Transverse colon (tissue), 4 donors: Measurements from ENCODE around the gene CHN1. TPM values are rescaled to one million over a fixed set of nuclear protein-coding genes. Genes with fewer than 3 reads are reported as not detected.

ENCODE experiments used
- DNase-seq: peaks from one replicate; pipeline ENCODE4 v3.0.0-alpha.2; 2019
- H3K27ac ChIP-seq, 4 donors: fragments of 200-600 bp; sonication (generic); 2 replicates each; pipeline ENCODE4 v1.5.1; 2016 to 2018; ENCODE audit warnings: inconsistent platforms in 4 of 4
- H3K27me3 ChIP-seq: fragments of 200-600 bp; sonication (generic); 2 replicates; pipeline ENCODE4 v1.5.1; 2017; ENCODE audit warnings: inconsistent platforms
- H3K36me3 ChIP-seq, 4 donors: fragments of 200-600 bp; sonication (generic); 2 replicates each; pipeline ENCODE4 v1.5.1; 2017 to 2019; ENCODE audit warnings: inconsistent platforms in 4 of 4
- H3K4me1 ChIP-seq, 4 donors: fragments of 200-600 bp; sonication (generic); 2 replicates each; pipeline ENCODE4 v1.5.1; 2017 to 2020; ENCODE audit warnings: inconsistent platforms in 4 of 4
- H3K4me3 ChIP-seq, 4 donors: fragments of 200-600 bp; sonication (generic); 1 replicate in 1 of 4; 2 replicates in 3 of 4; pipeline versions ENCODE4 v1.5.1 to v1.6.1; 2017 to 2019; ENCODE audit warnings: inconsistent platforms in 4 of 4
- H3K9me3 ChIP-seq, 2 donors: fragments of 200-600 bp; sonication (generic); 2 replicates each; pipeline ENCODE4 v1.5.1; 2017 to 2019; ENCODE audit warnings: inconsistent platforms in 2 of 2
- EP300 ChIP-seq: sonication (generic); formaldehyde crosslinking; IDR thresholded peaks from one replicate; pipeline ENCODE4 v1.6.1; 2017; ENCODE audit warnings: antibody characterized with exemption, low read depth
- POLR2A ChIP-seq: fragments of 450-650 bp; IDR thresholded peaks from one replicate; pipeline ENCODE4 v1.6.1; 2016; ENCODE audit warnings: antibody characterized with exemption, mild to moderate bottlenecking, moderate library complexity
- POLR2AphosphoS5 ChIP-seq, 3 donors: sonication (generic); formaldehyde crosslinking; IDR thresholded peaks; one replicate each; pipeline ENCODE4 v1.6.1; 2016; ENCODE audit warnings: antibody characterized with exemption in 3 of 3
- WGBS, 2 donors: methylation state at CpG; one replicate each; pipeline ENCODE4 v1.1.5; 2018; ENCODE audit warnings: low coverage in 1 of 2; 5-methylcytosine and 5-hydroxymethylcytosine counted together
- in situ Hi-C, 4 donors: fragments of 200-750 bp; cut with MboI; loops; one replicate each; pipeline versions ENCODE4 v1.15.0 to v1.15.1; 2017; ENCODE audit warnings: low sequenced_read_pairs in 3 of 4, low pct_ligation_motif_present in 1 of 4, low pct_unique_long_range_greater_than_20kb in 1 of 4
- intact Hi-C: fragments of 100-400 bp; cut with DNase I; formaldehyde crosslinking; loops from one replicate; pipeline ENCODE4 v1.15.1; 2023; ENCODE audit warnings: low total_unique reads
- total RNA-seq, 4 donors: library from RNA; depleted of rRNA; stranded (reverse); fragments of >200 nt; gene quantifications; one replicate each; pipeline ENCODE4 v1.1.0, GENCODE V29; 2016
- TF ChIP-seq, protein P1 (sequence below), 5 experiments: fragments of 200-600 bp in 3 of 5; fragments of 450-650 bp in 2 of 5; sonication (generic) in 3 of 5; IDR thresholded peaks; 1 replicate in 2 of 5; 2 replicates in 3 of 5; pipeline ENCODE4 v1.5.1; 2016 to 2017; ENCODE audit warnings: antibody characterized with exemption in 5 of 5, inconsistent platforms in 3 of 5, mild to moderate bottlenecking in 2 of 5, moderate library complexity in 1 of 5

The CHN1 gene
- total RNA-seq, 4 donors from 2014 or later: 1.6 to 3.2 (median 3.0) TPM; not detected in 1

DNA sequence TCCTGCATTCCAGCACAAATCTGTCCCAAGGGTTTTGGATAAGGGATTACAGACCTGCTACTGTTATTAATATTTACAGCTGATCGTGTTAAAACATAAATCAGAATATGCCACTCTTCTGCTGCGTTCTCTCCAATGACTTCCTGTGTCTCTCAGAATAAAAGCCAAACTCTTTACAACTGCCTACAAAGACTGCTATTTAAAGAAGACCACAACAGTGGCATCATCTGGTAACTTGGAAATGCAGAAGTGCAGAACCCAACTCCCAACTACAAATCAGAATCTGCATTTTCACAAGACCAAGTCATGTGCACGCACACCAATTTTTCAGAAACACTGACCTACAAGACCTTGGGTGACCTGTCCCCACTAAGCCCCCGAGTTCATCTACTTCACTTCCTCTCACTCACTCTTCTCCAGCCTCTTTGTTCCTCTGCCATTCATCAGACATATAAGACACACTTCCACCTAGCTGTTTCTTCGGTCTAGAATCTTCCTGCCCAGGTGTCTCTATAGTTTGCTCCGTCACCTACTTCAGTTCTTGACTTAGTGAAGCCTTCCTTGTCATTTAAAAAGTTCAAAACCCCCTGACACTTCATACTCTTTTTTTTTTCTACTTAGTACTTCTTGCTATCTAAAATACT is 36.0 kb downstream of the CHN1 start:
- 72 to 78% methylated on average over 6 of the region's 6 CpGs for WGBS, 2 donors

DNA sequence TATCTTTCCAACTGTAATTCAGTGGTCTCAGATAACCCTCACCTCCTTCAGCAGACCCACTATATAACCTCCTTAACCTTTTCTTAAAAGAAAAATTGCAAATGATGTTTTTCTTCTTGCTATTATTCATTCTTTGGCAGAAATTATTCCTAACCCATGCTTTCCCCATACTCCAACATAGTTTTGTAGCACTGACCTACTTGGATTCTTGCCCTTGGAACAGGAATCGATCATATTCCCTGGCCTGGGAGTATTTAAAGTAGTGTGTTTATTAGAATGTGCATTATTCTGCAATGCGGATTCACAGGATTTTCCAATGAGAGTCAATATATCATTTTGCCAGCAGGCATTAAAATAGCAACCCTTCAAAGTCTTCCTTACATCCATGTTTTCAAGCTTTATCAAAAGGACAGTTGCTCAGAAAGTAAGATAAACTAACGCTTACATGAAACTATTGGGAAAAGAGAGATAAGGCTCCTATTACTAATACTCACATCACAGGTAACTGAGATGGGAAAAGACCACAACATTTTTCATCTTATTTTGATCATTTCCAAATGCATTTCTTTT is 37.4 kb downstream of the CHN1 start:
- WGBS, 2 donors: 55 to 68% methylated on average over 3 of the region's 3 CpGs
- Histone ChIP-seq H3K4me1 (peaks cover 0 to 14% (median 9%) of the 10 kb centered on the region in 4 donors), H3K36me3 (no peaks in the 10 kb centered on the region), H3K4me3 (no peak overlapping the region), H3K9me3 (no peaks in the 10 kb centered on the region), H3K27ac (no peak overlapping the region), H3K27me3 (no peaks in the 10 kb centered on the region)
- TF ChIP-seq EP300: no peak
- no peak for TF ChIP-seq POLR2AphosphoS5 (IDR thresholded peaks at IDR 0.05)
- TF ChIP-seq, protein P1, sequence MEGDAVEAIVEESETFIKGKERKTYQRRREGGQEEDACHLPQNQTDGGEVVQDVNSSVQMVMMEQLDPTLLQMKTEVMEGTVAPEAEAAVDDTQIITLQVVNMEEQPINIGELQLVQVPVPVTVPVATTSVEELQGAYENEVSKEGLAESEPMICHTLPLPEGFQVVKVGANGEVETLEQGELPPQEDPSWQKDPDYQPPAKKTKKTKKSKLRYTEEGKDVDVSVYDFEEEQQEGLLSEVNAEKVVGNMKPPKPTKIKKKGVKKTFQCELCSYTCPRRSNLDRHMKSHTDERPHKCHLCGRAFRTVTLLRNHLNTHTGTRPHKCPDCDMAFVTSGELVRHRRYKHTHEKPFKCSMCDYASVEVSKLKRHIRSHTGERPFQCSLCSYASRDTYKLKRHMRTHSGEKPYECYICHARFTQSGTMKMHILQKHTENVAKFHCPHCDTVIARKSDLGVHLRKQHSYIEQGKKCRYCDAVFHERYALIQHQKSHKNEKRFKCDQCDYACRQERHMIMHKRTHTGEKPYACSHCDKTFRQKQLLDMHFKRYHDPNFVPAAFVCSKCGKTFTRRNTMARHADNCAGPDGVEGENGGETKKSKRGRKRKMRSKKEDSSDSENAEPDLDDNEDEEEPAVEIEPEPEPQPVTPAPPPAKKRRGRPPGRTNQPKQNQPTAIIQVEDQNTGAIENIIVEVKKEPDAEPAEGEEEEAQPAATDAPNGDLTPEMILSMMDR (IDR thresholded peaks at IDR 0.05): no peak
- no peak for TF ChIP-seq POLR2A
- in situ Hi-C loops (no loop called here), intact Hi-C loops (no loop called here)
- no peak for DNase-seq

More for the DNA sequence above, 36.0 kb downstream of the CHN1 start:
- Histone ChIP-seq H3K9me3 (no peaks in the 10 kb centered on the region), H3K27ac (no peak overlapping the region), H3K36me3 (no peaks in the 10 kb centered on the region), H3K4me1 (peaks cover 0 to 21% (median 14%) of the 10 kb centered on the region in 4 donors), H3K27me3 (no peaks in the 10 kb centered on the region), H3K4me3 (no peak overlapping the region)
- no peak for DNase-seq
- TF ChIP-seq EP300 (no peak), POLR2AphosphoS5 (IDR thresholded peaks at IDR 0.05) (no peak), POLR2A (no peak)
- TF ChIP-seq, protein P1 (IDR thresholded peaks at IDR 0.05): no peak
- intact Hi-C loops (no loop called here), in situ Hi-C loops (no loop called here)

DNA sequence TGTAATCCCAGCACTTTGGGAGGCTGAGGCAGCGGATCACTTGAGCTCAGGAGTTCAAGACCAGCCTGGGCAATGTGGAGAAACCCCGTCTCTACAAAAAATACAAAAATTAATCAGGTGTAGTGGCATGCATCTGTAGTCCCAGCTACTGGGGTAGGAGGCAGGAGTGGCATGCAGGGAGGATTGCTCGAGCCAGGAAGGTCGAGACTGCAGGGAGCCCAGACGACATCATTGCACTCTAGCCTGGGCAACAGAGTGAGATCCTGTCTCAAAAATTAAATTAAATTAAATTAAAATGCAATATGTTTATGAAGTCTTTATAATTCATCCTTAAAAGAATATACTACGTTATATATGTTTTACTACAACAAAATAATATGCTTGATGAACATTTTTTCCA is 38.1 kb downstream of the CHN1 start:
- Histone ChIP-seq H3K4me3 (no peak overlapping the region), H3K9me3 (no peaks in the 10 kb centered on the region), H3K36me3 (no peaks in the 10 kb centered on the region), H3K4me1 (peaks cover 0 to 7% (median 3%) of the 10 kb centered on the region in 4 donors), H3K27ac (no peak overlapping the region), H3K27me3 (no peaks in the 10 kb centered on the region)
- TF ChIP-seq EP300 (no peak), POLR2AphosphoS5 (IDR thresholded peaks at IDR 0.05) (no peak), POLR2A (no peak)
- TF ChIP-seq, protein P1 (IDR thresholded peaks at IDR 0.05): no peak
- DNase-seq: no peak
- intact Hi-C loops (no loop called here), in situ Hi-C loops (no loop called here)
- 94 to 96% methylated on average over 5 to 6 of the region's 6 CpGs for WGBS, 2 donors

DNA sequence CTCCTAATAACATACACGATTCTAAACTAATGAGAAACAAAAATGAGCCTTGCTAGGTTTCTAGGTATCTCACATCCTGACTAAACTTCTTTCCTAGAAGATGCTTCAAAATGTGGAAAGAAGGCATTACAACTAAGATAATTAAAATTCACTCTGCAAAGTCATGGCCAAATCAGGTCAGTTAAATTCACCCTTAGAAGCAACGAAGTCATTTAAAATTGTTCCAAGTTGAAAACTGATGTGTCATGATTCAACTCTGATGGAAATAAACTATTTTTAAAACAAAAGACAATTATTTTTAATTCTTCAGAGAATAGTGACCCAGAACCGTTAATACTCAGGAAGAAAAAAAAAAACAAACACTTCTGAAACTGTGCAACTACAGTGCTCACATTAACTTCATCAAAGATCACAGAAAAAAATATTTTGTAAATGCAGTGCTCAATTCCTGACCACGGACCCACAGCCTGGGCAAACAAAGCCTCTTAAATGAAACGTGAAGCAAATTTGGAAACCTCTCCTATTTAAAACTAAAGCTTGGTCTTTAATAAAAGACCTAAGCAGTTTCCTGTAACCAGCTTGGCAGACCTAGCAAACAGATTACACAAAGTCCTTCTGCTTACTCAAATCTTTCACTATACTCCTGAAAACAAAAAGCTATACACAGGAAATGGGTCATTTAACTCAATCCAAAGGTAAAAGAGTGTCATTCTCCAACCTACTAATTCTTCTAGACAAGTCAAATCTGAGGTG is 39.0 kb downstream of the CHN1 start:
- no peak for TF ChIP-seq POLR2AphosphoS5 (IDR thresholded peaks at IDR 0.05)
- TF ChIP-seq, protein P1 (IDR thresholded peaks at IDR 0.05): no peak
- Histone ChIP-seq H3K27ac (no peak overlapping the region), H3K4me3 (no peak overlapping the region), H3K4me1 (no peaks in the 10 kb centered on the region), H3K36me3 (no peaks in the 10 kb centered on the region), H3K9me3 (no peaks in the 10 kb centered on the region), H3K27me3 (no peaks in the 10 kb centered on the region)
- in situ Hi-C loops (no loop called here), intact Hi-C loops (no loop called here)
- DNase-seq: no peak
- WGBS, 2 donors: 34 to 42% methylated on average over 5 of the region's 5 CpGs
